HG03571 (cell line): ENCODE results near the gene SLAMF1.
"Not testable (repeated sequence)": the region's sequence is repeated elsewhere in the genome, so short reads cannot be mapped to it uniquely, and the experiment has no call there.

Experiments used
- ATAC-seq: cut with Tn5 transposase; IDR thresholded peaks from one replicate; pipeline ENCODE4 v1.9.1; 2021; ENCODE audit not compliant: unreplicated experiment

Gene SLAMF1

DNA sequence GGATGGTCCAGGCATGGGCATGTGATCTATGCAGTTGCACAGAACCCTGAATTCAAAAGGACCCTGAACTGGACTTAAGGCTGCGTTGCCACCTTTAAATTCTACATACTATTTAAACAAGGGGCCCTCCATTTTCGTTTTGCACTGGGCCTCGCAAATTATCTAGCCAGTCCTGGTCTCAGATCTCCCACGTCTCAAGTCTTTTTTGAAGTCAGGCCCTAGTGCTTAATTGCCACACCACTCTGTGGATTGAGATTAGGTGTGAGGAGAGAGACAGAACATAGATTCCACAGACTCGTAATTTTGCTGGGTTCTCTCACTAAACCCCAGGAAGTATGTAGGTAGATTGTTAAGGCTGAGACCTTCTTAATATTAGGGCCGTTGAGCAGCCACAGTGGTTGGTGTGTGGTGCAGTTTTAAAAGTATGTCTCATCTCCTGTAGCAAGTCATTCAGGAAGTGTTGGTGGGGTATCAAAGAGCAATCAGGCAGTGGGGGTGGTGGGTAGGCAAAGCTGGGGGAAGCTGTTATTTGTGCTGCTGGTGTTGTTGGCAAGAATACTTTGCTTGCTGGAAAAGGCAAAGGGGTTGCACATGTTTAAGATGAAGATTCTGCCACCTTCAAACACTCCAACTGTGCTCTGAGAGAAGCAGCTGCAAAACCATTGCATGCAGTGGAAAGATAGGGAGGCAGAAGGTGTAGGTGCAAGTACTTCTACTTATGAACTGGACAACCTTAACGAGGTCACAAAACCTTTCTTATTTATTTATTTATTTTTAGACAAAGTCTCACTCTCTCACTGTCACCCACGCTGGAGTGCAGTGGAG, 78.8 kb downstream of the SLAMF1 start:
- ATAC-seq: no peak

DNA sequence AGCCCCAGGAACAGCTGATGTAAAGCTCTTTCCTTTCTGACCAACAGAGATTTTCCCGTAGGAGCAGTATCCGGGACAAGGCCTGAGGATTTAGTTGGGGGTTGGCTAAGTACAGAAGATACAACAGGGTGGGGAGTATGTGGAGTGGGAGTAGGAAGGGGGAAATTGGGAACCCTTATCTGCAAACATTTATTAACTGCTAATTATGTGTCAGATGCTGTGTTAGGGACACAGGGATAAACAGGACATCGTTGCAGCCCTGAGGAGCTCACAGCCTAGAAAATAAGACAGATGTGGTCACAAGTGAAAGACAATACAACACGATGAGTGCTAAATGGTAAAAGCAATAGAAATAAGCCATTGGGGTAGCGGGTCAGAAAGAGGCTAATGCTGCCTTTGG, 79.5 kb downstream of the SLAMF1 start:
- ATAC-seq: no peak

DNA sequence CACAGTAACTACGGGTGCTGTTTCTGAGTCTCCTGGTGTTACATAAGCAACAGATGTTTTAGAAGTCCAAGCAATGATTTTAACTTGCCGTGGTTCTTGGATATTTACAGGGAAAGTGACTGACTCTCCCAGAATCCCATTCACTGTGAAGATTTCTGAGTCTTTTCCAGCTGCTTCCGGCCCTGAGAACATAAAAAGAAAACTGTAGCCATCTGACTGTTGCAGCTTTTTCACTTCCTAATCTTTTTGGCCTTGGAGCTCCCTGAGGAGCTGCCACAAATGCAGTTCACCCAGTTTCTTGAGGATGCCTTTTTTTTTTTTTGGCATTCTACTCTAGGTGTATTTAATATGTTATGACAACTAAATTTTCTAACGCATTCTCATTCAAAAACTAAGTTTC, 81.3 kb downstream of the SLAMF1 start:
- no peak for ATAC-seq

DNA sequence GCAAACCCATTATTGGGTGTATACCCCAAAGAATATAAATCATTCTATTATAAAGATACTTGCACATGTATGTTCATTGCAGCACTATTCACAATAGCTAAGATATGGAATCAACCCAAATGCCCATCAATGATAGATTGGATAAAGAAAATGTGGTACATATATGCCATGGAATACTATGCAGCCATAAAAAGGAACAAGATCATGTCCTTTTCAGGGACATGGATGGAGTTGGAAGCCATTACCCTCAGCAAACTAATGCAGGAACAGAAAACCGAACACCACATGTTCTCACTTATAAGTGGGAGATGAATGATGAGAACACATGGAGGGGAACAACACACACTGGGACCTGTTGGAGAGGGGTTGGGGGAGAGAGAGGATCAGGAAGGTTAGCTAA, 83.6 kb downstream of the SLAMF1 start:
- not testable (repeated sequence) for ATAC-seq

DNA sequence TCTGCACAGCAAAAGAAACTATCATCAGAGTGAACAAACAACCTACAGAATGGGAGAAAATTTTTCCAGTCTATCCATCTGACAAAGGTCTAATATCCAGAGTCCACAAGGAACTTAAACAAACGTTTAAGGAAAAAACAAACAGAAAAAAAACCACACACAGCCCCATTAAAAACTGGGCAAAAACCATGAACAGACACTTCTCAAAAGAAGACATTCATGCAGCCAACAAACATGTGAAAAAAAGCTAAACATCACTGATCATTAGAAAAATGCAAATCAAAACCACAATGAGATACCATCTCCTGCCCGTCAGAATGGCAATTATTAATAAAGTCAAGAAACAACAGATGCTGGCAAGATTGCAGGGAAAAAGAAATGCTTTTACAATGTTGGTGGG, 84.1 kb downstream of the SLAMF1 start:
- ATAC-seq: not testable (repeated sequence)

DNA sequence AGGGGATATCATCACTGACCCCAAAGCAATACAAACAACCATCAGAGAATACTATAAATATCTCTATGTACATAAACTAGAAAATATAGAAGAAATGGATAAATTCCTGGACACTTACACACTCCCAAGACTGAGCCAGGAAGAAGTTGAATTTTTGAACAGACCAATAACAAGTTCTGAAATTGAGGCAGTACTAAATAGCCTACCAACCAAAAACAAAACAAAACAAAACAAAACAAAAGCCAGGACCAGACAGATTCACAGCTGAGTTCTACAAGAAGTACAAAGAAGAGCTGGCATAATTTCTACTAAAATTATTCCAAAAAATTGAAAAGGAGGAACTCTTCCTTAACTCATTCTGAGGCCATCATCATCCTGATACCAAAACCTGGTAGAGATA, 86.0 kb downstream of the SLAMF1 start:
- no peak for ATAC-seq

DNA sequence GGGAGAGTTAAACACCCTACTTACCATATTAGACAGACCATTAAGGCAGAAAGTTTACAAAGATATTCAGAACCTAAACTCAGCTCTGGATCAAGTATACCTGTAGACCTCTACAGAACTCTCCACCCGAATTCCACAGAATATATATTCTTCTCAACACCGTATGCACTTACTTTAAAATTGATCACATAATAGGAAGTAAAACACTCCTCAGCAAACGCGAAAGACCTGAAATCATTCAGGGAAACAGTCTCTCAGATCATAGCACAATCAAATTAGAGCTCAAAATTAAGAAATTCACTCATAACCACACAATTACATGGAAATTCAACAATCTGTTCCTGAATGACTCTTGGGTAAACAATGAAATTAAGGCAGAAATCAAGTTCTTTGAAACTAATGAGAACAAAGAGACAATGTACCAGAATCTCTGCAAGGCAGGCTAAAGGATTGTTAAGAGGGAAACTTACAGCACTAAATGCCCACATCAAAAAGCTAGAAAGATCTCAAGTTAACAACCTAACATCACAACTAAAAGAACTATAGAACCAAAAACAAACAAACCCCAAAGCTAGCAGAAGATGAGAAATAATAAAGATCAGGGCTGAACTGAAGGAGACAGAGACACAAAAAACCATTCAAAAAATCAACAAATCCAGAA, 86.7 kb downstream of the SLAMF1 start:
- ATAC-seq: no peak

DNA sequence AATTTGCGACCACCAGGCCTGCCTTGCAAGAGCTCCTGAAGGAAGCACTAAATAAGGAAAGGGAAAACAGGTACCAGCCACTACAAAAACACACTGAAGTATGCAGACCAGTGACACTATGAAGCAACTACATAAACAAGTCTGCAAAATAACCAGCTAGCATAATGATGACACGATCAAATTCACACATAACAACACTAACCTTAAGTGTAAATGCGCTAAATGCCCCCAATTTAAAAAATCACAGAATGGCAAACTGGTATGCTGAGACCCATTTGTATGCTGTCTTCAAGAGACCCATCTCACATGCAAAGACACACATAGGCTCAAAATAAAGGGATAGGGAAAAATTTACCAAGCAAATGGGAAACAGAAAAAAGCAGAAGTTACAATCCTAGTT, 87.4 kb downstream of the SLAMF1 start:
- not testable (repeated sequence) for ATAC-seq

DNA sequence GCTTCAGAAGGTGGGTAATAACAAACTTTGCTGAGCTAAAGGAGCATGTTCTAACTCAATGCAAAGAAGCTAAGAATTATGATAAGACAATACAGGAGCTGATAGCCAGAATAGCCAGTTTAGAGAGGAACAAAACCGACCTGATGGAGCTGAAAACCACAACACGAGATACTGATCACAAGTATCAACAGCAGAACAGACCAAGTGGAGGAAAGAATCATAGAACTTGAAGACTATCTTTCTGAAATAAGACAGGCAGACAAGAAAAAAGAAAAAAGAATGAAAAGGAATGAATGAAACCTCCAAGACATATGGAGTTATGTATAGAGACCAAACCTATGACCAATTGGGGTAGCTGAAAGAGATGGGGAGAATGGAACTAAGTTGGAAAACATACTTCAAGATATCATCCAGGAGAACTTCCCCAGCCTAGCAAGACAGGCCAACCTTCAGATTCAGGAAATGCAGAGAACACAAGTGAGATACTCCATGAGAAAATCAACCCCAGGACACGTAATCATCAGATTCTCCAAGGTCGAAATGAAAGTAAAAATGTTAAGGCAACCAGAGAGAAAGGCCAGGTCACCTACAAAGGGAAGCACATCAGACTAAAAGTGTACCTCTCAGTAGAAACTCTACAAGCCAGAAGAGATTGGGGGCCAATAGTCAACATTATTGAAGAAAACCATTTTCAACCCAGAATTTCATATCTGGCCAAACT, 88.0 kb downstream of the SLAMF1 start:
- ATAC-seq: no peak
